Hepatocyte (in vitro differentiated cells): Measurements from ENCODE around the gene DDAH2. TPM values are rescaled to one million over a fixed set of nuclear protein-coding genes. Genes with fewer than 3 reads are reported as not detected.

Experiments
- DNase-seq: peaks from one replicate; pipeline ENCODE4 v3.0.0-alpha.2; 2016; ENCODE audit warnings: low spot score
- H2AFZ ChIP-seq: fragments of 200-600 bp; sonication (generic); 2 replicates; pipeline ENCODE4 v1.6.0; 2016; ENCODE audit warnings: antibody characterized with exemption, mild to moderate bottlenecking
- H3K27ac ChIP-seq: fragments of 200-600 bp; sonication (generic); 2 replicates; pipeline ENCODE4 v1.5.1; 2016; ENCODE audit warnings: mild to moderate bottlenecking
- H3K27me3 ChIP-seq: fragments of 200-600 bp; sonication (generic); 2 replicates; pipeline ENCODE4 v1.6.1; 2016
- H3K36me3 ChIP-seq: fragments of 200-600 bp; sonication (generic); replicated peaks from 2 replicates; pipeline ENCODE4 v1.5.1; 2016; ENCODE audit warnings: low read depth; ENCODE audit not compliant: insufficient read depth
- H3K4me1 ChIP-seq: fragments of 200-600 bp; sonication (generic); 2 replicates; pipeline ENCODE4 v1.5.1; 2016; ENCODE audit warnings: mild to moderate bottlenecking, moderate library complexity; ENCODE audit not compliant: insufficient read depth
- H3K4me2 ChIP-seq: fragments of 200-600 bp; sonication (generic); 2 replicates; pipeline ENCODE4 v1.6.0; 2016
- H3K4me3 ChIP-seq: fragments of 200-600 bp; sonication (generic); 2 replicates; pipeline ENCODE4 v1.5.1; 2016; ENCODE audit warnings: mild to moderate bottlenecking
- H3K79me2 ChIP-seq: fragments of 200-600 bp; sonication (generic); 2 replicates; pipeline ENCODE4 v1.6.0; 2017; ENCODE audit warnings: mild to moderate bottlenecking
- H3K9me2 ChIP-seq: fragments of 200-600 bp; sonication (generic); replicated peaks from 2 replicates; pipeline ENCODE4 v1.6.0; 2017; ENCODE audit warnings: mild to moderate bottlenecking; ENCODE audit not compliant: insufficient read depth
- H3K9me3 ChIP-seq: fragments of 200-600 bp; sonication (generic); 2 replicates; pipeline ENCODE4 v1.5.1; 2016; ENCODE audit warnings: low read depth, mild to moderate bottlenecking
- H4K20me1 ChIP-seq: fragments of 200-600 bp; sonication (generic); 2 replicates; pipeline ENCODE4 v1.6.0; 2016; ENCODE audit warnings: mild to moderate bottlenecking; ENCODE audit not compliant: insufficient read depth, poor library complexity, severe bottlenecking
- CTCF ChIP-seq: fragments of 200-600 bp; sonication (generic); IDR thresholded peaks from 2 replicates; pipeline ENCODE4 v1.5.1; 2016; ENCODE audit warnings: antibody characterized with exemption, mild to moderate bottlenecking; ENCODE audit not compliant: poor library complexity
- EZH2 ChIP-seq: fragments of 200-600 bp; sonication (generic); IDR thresholded peaks from 2 replicates; pipeline ENCODE4 v1.6.1; 2016; ENCODE audit warnings: antibody characterized with exemption, mild to moderate bottlenecking, borderline replicate concordance
- EZH2phosphoT487 ChIP-seq: fragments of 200-600 bp; sonication (generic); IDR thresholded peaks from one replicate; pipeline ENCODE4 v1.6.1; 2018; ENCODE audit warnings: antibody characterized with exemption, mild to moderate bottlenecking, low read depth, moderate library complexity; ENCODE audit not compliant: unreplicated experiment, severe bottlenecking
- WGBS: methylation state at CpG from one replicate; pipeline ENCODE4 v1.1.6; 2016; ENCODE audit warnings: low lambda C conversion rate; ENCODE audit errors: missing lambda C conversion rate; 5-methylcytosine and 5-hydroxymethylcytosine counted together
- polyA plus RNA-seq: library from polyadenylated mRNA; unstranded; fragments of >200 nt; fragmentation: Nextera tagmentation; extraction: Ambion mirVana; gene quantifications from 2 replicates; pipeline ENCODE4 v1.2.1, GENCODE V29; 2016
- total RNA-seq: library from RNA; depleted of rRNA; stranded (reverse); fragments of >200 nt; gene quantifications from 2 replicates; pipeline ENCODE4 v1.2.3, GENCODE V29; 2014

DDAH2 gene
- total and polyA plus RNA-seq, 2 experiments from 2014 or later, result 93.8 to 157 TPM

GRCh38 chr6:31736768-31737314, 7.7 kb upstream of the DDAH2 start:
- Histone ChIP-seq H3K27ac (peak overlapping the region; percentile 99), H3K9me2 (no peaks in the 10 kb centered on the region), H3K9me3 (no peaks in the 10 kb centered on the region), H3K4me2 (peak overlapping the region; percentile 91), H3K36me3 (no peaks in the 10 kb centered on the region), H3K79me2 (peaks cover 50% of the 10 kb centered on the region), H2AFZ (no peak overlapping the region), H4K20me1 (peaks cover 11% of the 10 kb centered on the region), H3K4me1 (peaks cover 38% of the 10 kb centered on the region), H3K27me3 (no peaks in the 10 kb centered on the region), H3K4me3 (peak overlapping the region; percentile 99)
- TF ChIP-seq CTCF (no peak), EZH2 (no peak)
- DNase-seq, result peak; percentile 22
- 40% methylated on average over 10 of the region's 10 CpGs for WGBS

GRCh38 chr6:31736021-31736767, 7.1 kb upstream of the DDAH2 start, which contains the start of gene CLIC1:
Gene CLIC1, minus strand, starts transcription at chr6:31736530. Its CDS starts 230 bp downstream, at chr6:31736300.
- Histone ChIP-seq H3K4me1 (peaks cover 41% of the 10 kb centered on the region), H2AFZ (peak within 1 kb of the TSS; percentile 40), H3K9me2 (no peaks in the 10 kb centered on the region), H3K4me2 (peak within 1 kb of the TSS; percentile 91), H3K36me3 (no peaks in the 10 kb centered on the region), H3K27me3 (no peaks in the 10 kb centered on the region), H3K9me3 (no peaks in the 10 kb centered on the region), H4K20me1 (peaks cover 15% of the 10 kb centered on the region), H3K79me2 (peaks cover 56% of the 10 kb centered on the region), H3K27ac (peak within 1 kb of the TSS; percentile 99), H3K4me3 (peak within 1 kb of the TSS; percentile 99)
- TF ChIP-seq EZH2phosphoT487 (no peak), EZH2 (no peak), CTCF (no peak)
- peak; percentile 94 for DNase-seq
- WGBS, result 1% methylated on average over 22 of the region's 24 CpGs

- Histone ChIP-seq H4K20me1 (peaks cover 15% of the 10 kb centered on the region), H3K79me2 (peaks cover 56% of the 10 kb centered on the region), H2AFZ (no peak overlapping the region), H3K27ac (peak overlapping the region; percentile 99), H3K4me3 (peak overlapping the region; percentile 99), H3K36me3 (no peaks in the 10 kb centered on the region), H3K4me1 (peaks cover 43% of the 10 kb centered on the region), H3K4me2 (peak overlapping the region; percentile 91), H3K9me3 (no peaks in the 10 kb centered on the region), H3K9me2 (no peaks in the 10 kb centered on the region), H3K27me3 (no peaks in the 10 kb centered on the region)
- WGBS, result 1% methylated on average over 17 of the region's 18 CpGs
- no peak for TF ChIP-seq EZH2
- no peak for TF ChIP-seq CTCF
- no peak for TF ChIP-seq EZH2phosphoT487
- peak; percentile 78 for DNase-seq
These were observed 5.8 kb upstream of the DDAH2 start for GRCh38 chr6:31734821-31735406.
